ENCODE measurements around the gene GOLGB1.
"Not testable (repeated sequence)": the region's sequence is repeated elsewhere in the genome, so short reads cannot be mapped to it uniquely, and the experiment has no call there.

Gene GOLGB1

GRCh38 chr3:121739902-121740301, 9.6 kb downstream of the GOLGB1 start:
- DNase-seq (ENCODE audit: low spot score): peak; percentile 7

- DNase-seq (ENCODE audit: low spot score): no peak
Measured at GRCh38 chr3:121737644-121738043, 11.9 kb downstream of the GOLGB1 start.

- DNase-seq (ENCODE audit: low spot score): peak; percentile 53
Measured at GRCh38 chr3:121736112-121736511, 13.4 kb downstream of the GOLGB1 start.

GRCh38 chr3:121735047-121735696, 14.4 kb downstream of the GOLGB1 start:
- DNase-seq (ENCODE audit: low spot score): peak; percentile 75

GRCh38 chr3:121730940-121731687, 18.4 kb downstream of the GOLGB1 start:
- DNase-seq (ENCODE audit: low spot score): no peak

GRCh38 chr3:121724130-121724529, 25.4 kb downstream of the GOLGB1 start:
- no peak for DNase-seq (ENCODE audit: low spot score)

- DNase-seq (ENCODE audit: low spot score): no peak
Measured at GRCh38 chr3:121723485-121723884, 26.1 kb downstream of the GOLGB1 start.

GRCh38 chr3:121722411-121722810, 27.1 kb downstream of the GOLGB1 start:
- DNase-seq (ENCODE audit: low spot score): no peak

- no peak for DNase-seq (ENCODE audit: low spot score)
Measured at GRCh38 chr3:121720163-121720562, 29.4 kb downstream of the GOLGB1 start.

GRCh38 chr3:121719423-121719822, 30.1 kb downstream of the GOLGB1 start:
- DNase-seq (ENCODE audit: low spot score): no peak

GRCh38 chr3:121718205-121718846, 31.2 kb downstream of the GOLGB1 start:
- DNase-seq (ENCODE audit: low spot score): peak; percentile 2

- no peak for DNase-seq (ENCODE audit: low spot score)
Measured at GRCh38 chr3:121710347-121710746, 39.2 kb downstream of the GOLGB1 start.

GRCh38 chr3:121707531-121708273, 41.8 kb downstream of the GOLGB1 start:
- DNase-seq (ENCODE audit: low spot score): no peak

- no peak for DNase-seq (ENCODE audit: low spot score)
Measured at GRCh38 chr3:121705541-121705940, 44.0 kb downstream of the GOLGB1 start.

- no peak for DNase-seq (ENCODE audit: low spot score)
Measured at GRCh38 chr3:121703973-121704372, 45.6 kb downstream of the GOLGB1 start.

GRCh38 chr3:121698901-121699300, 50.6 kb downstream of the GOLGB1 start:
- DNase-seq (ENCODE audit: low spot score): no peak

GRCh38 chr3:121698476-121698875, 51.1 kb downstream of the GOLGB1 start:
- DNase-seq (ENCODE audit: low spot score): no peak

GRCh38 chr3:121696186-121696585, 53.4 kb downstream of the GOLGB1 start:
- DNase-seq (ENCODE audit: low spot score): no peak

- DNase-seq (ENCODE audit: low spot score): no peak
Measured at GRCh38 chr3:121692010-121692699, 57.4 kb downstream of the GOLGB1 start.

GRCh38 chr3:121690777-121691405, 58.6 kb downstream of the GOLGB1 start:
- DNase-seq (ENCODE audit: low spot score): peak; percentile 56

GRCh38 chr3:121688747-121689146, 60.8 kb downstream of the GOLGB1 start:
- not testable (repeated sequence) for DNase-seq (ENCODE audit: low spot score)

All from activated CD4-positive, alpha-beta T cell treated with anti-CD3 and anti-CD28 coated beads, Interleukin-2, Interleukin-4, amounts not matched to agents 100 ng/mL and 50 ng/mL, durations not matched to agents 16 hours and 8 hours (primary cell).